Stimulated activated CD4-positive, alpha-beta T cell treated with anti-CD3 and anti-CD28 coated beads, Interleukin-1b, Interleukin-23, amount 100 ng/mL, for 1 hour (primary cell): ENCODE measurements around the gene SNN.

Experiments used
- DNase-seq, 2 donors: peaks; one replicate each; pipeline ENCODE4 v3.0.0-alpha.2; 2020; ENCODE audit warnings: low read depth in 2 of 2

Gene SNN

DNA sequence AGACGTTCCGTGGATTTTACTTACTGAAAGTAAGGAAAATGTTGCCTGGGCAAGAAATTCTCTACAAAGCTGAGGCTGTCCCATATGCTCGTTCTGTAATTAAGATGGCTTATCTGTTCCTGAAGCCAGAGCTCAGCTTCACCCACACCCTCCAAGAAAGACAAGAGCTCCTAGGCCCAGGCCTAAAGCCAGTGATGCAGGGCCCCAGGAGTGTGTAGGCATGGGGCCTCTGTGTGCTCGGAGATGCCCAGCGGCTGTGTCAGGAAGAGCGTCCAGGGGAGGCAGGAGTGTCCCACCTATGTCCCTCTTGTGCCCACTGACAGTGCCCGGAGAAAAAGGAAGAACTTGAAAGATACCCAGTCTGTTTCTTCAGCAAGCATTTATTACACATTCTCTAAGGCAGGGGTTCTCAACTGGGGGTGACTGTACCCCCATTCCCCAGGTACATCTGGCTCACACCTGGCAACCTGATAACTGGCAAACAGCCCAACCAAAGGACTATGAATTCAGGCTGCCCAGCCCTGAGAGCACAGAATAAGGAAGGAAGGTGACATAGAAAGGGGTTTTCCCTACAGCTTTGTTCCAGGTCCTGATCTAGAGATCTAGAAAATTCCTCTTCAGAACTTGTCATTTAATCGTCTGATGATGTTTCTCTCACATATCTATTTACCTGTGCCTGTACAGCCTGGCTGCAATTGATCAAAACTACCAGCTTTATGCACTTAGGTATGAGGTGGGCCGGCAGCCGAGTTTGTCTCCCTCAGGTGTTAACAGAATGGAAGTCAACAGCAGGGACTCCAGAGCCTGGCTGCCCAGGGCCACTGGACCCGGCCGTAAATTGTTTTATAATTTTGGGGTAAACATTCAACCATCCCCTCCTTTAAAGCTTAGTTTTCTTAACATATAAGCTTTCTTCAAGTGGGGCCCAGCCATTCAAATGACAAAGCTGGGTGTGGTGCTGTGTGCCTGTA lies 12.0 kb downstream of the SNN start:
- no peak for DNase-seq

DNA sequence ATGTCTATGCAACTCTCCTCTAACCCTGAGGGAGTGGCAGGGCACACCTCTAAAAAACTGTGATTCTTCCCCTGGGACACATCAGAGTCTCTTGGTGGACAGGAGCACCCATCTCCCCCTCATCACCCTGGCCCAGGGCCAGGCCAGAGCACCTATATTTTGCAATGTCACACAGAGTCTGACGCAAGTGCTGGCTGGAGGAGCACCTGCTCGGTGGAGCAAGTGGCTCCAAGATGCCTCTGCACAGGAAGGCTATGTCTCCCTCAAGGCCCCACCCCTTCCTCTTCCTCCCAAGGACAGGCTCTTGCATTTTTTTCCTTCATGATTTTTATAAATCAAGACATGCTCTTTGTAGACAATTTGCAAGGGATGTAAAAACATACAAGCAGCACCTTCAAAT lies 13.3 kb downstream of the SNN start:
- no peak for DNase-seq

DNA sequence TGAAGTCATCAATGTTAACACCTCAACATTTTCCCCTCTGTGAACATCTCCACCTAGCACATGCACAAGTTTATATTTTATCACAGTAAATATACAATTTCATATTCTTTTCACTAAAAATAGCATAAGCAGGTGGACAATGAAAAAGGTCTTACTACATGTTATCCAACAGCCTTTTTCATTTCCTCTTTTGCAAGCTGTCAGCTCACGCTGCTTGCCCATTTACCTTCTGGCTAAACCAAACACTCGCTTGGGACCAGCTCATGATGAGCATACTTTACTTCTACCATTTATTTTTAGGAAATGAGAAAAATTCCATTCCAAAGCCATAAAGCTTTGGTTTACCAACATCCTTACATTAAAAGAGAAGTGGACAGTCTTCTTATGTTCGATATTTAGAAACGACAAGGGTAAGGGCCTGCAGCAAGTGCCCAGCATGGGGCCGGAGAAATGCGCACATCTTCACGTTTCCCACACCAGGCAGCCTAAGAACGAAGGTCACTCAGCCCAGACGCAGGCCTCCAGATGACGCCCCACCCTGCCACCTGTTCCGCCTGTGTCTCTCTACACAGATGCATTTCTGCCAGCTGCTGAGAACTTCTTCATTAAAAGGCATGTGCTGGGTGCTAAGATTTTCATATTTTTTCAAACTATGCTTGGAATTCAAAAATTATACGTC lies 13.9 kb downstream of the SNN start:
- no peak for DNase-seq

DNA sequence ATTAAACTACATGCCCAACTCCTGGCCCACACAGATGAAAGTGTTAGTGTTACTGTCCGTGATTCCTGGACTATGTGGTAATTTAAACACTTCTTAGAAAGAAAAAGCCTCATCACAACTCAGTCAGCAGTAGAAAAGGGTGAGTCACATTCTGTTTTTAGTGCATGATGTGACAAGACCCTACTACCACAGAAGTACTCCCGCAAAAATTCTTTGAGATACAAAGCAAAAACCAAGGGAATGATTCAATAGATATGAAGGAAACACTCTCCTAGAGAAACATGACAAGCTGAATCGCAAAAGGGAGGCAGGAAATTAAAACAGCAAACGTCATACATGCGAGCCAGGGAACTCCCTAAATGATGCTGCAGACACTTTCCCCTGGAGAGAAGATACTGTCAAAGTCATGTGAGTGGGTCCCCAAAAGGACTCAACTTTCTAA lies 14.4 kb downstream of the SNN start:
- DNase-seq, result no peak

DNA sequence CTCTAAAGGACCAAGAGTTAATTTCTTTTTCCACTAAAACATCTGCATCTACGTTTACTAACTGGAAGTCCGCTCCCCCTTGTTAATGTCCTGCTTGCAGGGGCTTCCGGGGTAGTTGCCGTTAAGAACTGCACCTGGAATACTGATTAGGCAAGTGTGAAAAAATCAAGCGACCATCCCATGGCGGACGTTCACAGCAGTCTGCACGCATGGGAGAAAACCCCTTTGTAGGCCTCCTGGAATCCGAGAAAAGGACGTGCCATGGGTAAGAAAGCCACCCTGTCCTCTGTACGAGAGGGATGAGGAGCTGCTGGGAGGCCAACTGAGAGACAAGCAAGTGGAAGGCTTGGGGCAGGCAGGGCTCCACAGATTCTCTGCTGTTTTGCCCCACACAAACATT lies 14.9 kb downstream of the SNN start:
- DNase-seq, result no peak

DNA sequence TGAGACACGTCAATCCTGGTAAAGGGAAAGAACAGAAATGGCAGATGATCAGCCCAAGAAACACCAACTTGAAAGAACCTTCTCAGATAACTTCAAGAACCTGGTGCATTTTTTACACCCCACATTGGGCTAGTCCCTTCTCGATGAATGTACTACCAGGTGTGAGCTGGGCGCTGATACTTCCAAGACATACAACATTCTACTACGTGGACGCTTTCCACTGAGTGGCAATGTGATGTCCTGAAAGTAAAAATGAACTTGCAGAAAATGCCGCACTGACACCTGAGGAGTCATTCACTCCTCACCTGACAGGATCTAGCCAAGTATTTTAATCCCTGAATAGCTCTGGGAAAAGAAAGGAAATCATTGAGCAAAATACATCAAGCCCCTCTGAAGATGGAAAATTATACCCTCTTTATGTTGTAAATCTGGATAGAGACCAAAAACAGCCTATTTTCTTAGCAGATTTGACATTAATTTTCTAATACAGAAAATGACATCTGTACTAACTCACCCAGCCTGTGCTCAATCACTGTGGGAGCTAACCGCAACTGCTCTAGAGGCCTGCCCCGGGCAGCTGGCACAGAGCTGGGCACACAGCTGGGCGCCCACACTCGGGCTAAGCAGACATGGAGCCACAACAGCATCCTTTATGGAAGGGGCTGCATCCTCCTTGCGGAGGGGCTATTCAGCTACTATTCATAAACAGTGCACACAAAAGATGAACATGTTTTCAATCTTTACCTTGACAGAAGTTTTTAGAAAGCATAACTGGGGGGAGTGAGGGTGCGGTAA lies 16.2 kb downstream of the SNN start:
- no peak for DNase-seq

DNA sequence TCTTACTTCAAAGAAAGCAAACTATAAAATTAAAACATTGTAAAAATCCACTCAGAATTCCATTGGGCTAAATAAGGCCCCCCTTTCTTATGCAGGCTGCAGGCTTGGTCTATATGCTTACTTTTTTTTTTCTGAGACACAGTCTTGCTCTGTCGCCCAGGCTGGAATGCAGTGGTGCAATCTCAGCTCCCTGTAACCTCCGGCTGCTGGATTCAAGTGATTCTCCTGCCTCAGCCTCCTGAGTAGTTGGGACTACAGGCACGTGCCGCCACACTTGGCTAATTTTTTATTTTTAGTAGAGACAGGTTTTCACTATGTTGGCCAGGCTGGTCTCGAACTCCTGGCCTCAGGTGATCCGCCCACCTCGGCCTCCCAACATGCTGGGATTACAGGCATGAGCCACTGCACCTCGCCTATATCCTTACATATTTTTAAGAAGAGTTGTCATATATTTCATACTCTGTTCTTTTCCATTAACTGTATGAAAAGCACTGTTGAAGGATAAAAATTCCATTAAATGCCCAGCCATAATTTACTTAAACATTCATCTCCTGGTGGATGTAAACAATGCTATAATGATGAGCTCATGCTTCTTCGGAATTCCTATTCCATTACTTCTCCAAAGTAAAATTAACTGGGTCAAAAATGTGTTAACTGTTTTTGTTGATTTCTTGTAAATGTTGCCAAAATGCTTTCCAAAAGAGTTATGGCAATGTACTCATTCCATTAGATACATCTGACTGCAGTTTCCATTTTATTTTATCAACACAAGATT lies 17.8 kb downstream of the SNN start:
- no peak for DNase-seq

DNA sequence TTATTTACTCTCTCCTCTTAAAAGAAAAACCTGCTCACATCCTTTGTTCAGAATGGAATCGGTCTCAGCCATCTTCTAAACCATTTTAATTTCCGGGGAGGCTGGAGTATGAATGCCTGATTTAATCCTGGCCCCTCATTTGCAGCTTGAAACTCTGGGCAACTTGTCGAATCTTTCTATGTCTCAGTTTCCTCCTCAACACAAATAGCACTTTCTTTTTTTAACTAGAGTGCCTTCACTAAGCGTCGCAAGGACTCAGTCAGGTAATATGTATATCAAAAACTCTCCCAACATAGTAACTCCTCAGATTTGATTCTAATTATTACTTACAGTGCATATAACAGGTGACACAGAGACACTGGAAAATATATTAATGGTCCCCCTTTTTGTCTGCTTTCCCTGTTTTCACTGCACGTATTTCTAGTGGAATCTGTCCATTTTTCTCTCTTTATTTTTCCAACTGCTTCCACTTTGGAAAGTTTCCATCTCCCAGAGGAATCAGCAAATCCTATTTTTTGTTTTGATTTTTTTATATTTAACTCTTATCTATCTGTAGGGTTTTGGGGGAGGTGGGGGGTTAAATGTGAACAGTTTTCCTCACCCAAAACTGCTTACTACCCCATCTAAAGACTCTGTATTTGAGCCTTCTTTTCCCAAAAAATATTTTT lies 18.6 kb downstream of the SNN start:
- no peak for DNase-seq

DNA sequence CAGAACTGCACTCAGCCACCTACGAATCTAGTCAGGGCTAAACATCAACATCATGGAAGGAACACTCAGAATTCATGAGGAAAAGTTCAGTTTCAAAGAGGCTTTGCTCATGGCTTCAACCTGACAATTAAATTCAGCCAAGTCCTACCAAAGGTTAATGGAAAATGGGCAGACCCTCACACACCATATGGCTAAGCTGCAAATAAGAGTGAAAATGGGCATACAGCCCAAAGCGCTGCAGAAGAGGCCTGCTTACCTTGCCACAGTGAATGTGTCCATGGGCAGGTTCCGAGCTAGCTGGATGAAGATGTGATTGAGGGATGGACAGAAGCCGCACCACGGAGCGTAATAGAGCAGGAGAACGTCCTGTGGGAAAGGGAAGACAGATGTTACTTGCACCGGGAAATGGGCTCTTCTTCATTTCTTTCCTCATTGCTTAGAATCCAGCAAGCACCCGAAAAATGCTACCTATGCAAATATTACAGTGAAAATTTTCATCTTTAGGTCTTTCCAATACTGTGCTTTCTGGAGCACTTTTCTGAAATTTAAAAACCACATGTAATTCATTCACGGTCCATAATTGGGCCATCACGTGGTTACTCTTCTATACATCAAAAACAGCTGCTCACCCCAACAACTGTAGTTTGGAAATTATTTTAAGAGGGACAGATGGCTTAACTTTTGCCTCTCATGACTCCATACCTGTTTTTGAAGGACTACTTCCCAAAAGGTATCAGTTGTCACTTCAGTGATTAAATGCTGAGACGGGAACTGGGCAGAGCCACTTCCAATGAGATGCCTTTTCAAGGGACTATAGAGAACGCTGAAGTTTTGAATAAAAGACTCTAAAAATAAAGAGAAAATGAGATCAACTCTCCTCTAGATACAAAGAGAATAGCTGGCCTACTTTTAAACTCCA lies 19.6 kb downstream of the SNN start:
- no peak for DNase-seq

DNA sequence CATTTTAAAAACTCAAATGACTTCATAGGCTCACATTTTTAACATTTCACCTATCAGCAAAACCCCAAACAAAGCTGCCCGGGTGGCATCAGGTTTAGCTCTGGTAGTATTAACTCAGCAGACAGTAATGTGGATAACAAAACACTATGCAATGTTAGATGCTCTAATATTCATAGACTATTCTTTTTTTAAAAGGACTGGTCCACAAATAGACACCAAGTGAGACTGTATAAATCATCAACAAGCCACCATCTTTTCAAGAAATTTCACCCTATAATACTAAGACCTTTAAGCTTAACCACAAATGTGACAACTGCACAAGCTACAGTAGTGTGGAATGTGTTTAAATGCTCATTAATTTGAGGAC lies 20.2 kb downstream of the SNN start:
- no peak for DNase-seq

DNA sequence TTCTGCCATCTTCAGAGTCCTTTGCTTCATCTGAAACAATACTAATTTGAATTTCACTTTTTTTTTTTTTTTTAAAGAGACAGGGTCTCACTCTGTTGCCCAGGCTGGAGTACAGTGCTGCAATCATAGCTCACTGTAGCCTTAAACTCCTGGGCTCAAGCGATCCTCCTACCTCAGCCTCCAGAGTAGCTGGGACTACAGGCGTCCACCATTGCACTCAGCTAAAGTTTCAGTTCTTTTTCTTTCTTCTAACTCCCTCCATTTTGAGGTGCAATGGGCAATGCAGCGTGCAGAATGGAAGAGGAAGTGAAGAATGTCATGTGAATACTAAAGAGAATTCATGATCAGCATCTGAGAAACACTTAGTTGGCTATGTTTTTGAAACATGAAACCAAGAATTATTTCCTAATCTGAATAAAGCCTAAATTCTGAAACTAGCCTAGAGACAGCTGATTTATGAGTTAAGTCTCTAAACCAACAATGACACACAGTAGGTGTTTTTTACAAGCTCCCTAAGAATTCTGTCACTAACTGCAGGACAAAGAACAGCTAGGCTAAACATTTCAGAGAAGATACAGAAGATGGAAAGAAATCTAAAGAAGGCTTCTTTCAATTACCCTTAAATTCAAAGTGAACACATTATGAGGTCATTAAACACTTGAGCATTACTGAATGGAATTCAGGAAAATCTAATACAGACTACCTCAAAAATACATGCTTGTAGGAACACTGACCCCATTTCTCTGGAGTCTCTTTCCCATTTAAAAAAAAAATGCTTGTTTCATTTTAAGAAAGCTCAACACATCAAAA lies 21.0 kb downstream of the SNN start:
- DNase-seq, result no peak

DNA sequence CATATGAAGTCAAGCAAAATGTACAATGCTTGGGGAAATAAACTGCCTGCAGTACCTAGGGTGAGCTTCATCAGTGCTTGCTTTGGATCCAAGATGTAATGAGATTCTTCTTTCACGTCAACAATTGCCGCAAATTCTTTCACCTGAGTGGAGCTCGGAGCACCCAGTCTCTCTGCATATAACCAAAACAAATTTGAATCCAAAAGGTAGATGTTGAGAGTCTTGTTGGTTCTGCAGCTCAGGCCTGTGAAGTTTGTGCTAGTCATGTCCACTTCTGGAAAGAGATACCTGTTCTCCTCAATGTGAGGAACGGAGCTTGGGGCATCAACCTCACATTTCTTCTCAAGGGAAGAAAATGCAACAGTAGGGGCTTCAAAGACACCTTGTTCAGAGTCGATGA lies 23.0 kb downstream of the SNN start:
- no peak for DNase-seq

DNA sequence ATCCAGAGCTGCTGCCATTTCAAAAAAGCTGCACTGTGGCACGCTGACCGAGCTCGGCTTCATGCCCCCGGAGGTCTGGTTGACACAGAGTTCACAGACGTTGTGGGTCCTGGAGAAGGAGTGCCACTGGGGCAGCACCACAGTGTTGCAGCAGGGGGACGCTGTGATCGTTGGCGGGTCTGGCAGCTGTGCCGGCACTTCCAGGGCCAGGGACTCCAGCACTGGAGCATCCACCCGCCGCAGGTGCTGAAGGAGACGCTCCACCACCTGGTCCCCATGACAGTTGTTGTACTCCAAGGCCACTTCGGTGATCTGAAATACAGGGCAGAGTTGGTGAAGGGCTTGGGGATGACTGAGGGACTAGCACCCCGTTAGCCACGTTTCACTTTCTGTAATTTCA lies 23.5 kb downstream of the SNN start:
- no peak for DNase-seq

DNA sequence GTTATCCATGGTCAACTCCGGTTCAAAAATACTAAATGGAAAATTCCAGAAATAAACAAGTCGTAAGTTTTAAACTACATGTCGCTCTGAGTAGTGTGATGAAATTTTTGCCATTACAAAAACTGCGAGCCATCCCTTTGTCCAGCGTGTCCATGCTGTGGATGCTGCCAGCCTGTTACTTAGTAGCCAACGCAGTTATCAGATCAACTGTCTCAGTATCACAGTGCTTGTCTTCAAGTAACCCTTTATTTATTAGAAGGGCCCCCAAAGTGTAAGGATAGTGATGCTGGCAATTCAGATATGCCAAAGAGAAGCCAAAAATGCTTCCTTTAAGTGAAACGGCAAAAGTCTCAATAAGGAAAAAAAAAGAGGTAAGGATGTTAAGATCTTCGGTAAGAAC lies 23.9 kb downstream of the SNN start:
- no peak for DNase-seq

DNA sequence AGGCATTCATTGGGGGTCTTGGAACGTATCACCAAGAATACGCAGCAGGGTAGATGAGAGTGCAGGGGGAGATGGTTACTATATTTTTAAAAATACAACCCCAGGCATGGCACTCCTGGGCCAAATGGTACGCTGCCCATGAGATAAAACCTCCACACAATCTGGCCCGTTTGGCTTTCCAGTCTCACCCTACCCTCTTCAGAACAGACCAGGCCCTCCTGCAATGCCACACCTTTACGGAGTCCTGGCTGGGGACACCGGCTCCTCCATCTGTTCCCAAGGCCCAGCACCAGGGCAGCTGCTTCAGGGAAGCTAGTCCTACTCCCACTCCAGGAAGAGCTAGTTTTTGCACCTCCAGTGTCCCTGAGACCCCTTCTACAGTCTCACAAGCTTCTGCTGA lies 24.4 kb downstream of the SNN start:
- DNase-seq, result no peak

DNA sequence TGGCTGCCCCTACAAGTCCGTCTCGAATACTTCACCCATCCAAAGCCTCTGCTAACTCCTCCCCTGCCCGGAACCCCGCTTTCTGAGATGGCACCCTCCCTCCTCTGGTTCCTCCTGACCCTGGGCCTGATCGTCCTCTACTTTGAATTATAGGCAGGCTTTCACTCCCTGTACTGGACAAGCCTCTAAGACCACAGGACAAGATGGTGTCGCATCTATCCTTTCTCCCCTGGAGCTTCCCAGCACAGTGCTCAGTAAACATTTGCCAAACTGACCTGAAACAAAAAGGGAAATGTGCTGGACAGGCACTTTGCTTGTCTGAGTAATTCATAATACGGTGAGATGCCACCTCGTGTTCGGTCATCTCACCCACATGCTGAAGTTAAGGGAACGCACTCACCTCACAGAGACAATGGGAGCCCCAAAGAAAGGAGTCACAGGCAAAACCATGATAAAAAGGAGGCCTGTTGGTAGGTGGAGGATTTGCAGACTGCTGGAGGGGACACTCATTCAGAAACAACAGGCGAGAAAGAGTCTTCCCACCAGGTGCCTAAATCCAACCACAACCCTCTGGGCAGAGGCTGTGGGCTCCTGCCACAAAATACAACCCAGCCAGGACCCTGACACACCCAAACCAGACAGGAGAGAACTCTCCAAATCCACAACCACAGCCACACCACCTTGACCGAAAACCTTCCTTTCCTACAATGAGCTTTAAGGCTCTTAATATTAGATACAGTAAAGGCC lies 28.2 kb downstream of the SNN start:
- no peak for DNase-seq

DNA sequence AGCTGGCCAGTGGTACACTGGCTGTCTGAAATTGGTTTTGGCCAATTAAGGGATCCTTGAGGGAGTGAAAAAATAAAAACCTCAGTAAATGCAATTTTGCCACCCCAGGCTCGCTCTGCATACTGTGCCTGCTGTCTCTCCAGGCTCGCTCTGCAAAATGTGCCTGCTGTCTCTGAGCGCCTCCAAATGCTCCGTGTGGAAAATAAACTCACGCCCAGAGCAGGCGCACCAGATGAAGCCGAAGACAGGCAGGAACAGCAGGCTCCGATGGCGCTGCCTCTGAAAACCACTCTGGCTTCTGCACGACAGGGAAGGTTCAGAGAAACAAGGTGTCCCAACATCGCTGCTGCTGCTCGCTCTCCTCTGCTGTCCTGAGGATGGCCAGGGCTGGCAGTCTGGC lies 29.1 kb downstream of the SNN start:
- no peak for DNase-seq

DNA sequence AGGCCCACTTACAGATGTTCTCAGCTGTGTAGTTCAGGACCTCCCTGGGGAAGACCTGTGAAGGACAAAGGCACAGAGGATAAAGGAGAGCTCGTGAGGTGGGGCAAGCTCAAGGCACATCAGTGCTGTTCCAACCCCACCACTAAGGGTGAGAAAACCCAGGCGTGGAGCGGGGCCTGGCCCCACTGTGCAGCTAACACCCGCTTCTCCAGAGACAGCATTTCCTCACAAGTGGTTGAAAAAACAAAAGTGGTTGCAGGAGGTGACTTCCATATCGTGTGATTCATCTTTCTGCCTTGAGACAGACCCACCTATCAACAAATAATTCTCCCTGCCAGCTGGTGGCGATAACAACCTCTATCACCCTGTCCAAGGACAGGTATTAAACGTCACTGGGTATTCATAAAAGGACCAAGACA lies 30.0 kb downstream of the SNN start:
- DNase-seq, result no peak
